AG04450 (cell line): ENCODE measurements around the gene UGGT1. TPM values are rescaled to one million over a fixed set of nuclear protein-coding genes. Genes with fewer than 3 reads are reported as not detected.

Experiments
- CTCF ChIA-PET: fragments of 300-600, 350-600 bp; formaldehyde crosslinking; extraction: SDS; loops from one replicate; lab custom pipeline; 2022; ENCODE audit warnings: antibody characterized with exemption, inconsistent platforms; lab: Charles Lee
- POLR2A ChIA-PET: fragments of 350-600 bp; formaldehyde crosslinking; extraction: SDS; loops from one replicate; lab custom pipeline; 2021; ENCODE audit warnings: antibody characterized with exemption, inconsistent platforms; lab: Yijun Ruan, JAX
- DNase-seq: peaks from one replicate; pipeline ENCODE4 v3.0.0-alpha.2; 2011; ENCODE audit warnings: low read depth, low spot score
- H3K27ac ChIP-seq: one replicate; pipeline ENCODE4 v1.5.1; 2012; ENCODE audit warnings: low read depth, low read length, control low read depth
- H3K27me3 ChIP-seq: one replicate; pipeline ENCODE4 v1.6.0; 2012; ENCODE audit warnings: low read length; ENCODE audit not compliant: control insufficient read depth, insufficient read depth
- H3K4me3 ChIP-seq: 2 replicates; pipeline ENCODE4 v1.5.1; 2011; ENCODE audit warnings: mild to moderate bottlenecking, low read depth, low read length, control low read depth
- H3K9me3 ChIP-seq: 2 replicates; pipeline ENCODE4 v1.5.1; 2012; ENCODE audit warnings: low read length; ENCODE audit not compliant: control insufficient read depth, insufficient read depth
- polyA plus RNA-seq: library from polyadenylated mRNA; depleted of rRNA; stranded (reverse); fragments of >200 nt; gene quantifications from 2 replicates; pipeline ENCODE4 v1.2.3, GENCODE V29; 2011
- TF ChIP-seq, protein P1 (sequence below): IDR thresholded peaks from 2 replicates; pipeline ENCODE4 v1.5.1; 2011; ENCODE audit warnings: low read depth, low read length, control low read depth, inconsistent platforms

Gene UGGT1
- polyA plus RNA-seq, 1 experiment, result 61.4 TPM

- no peaks in the 10 kb centered on the region for H3K9me3 ChIP-seq
- ChIA-PET CTCF (no interaction called here), POLR2A (no interaction called here)
- DNase-seq, result peak; percentile 21
- no peaks in the 10 kb centered on the region for H3K27me3 ChIP-seq
- TF ChIP-seq, protein P1, sequence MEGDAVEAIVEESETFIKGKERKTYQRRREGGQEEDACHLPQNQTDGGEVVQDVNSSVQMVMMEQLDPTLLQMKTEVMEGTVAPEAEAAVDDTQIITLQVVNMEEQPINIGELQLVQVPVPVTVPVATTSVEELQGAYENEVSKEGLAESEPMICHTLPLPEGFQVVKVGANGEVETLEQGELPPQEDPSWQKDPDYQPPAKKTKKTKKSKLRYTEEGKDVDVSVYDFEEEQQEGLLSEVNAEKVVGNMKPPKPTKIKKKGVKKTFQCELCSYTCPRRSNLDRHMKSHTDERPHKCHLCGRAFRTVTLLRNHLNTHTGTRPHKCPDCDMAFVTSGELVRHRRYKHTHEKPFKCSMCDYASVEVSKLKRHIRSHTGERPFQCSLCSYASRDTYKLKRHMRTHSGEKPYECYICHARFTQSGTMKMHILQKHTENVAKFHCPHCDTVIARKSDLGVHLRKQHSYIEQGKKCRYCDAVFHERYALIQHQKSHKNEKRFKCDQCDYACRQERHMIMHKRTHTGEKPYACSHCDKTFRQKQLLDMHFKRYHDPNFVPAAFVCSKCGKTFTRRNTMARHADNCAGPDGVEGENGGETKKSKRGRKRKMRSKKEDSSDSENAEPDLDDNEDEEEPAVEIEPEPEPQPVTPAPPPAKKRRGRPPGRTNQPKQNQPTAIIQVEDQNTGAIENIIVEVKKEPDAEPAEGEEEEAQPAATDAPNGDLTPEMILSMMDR, result no peak
- H3K27ac ChIP-seq, result peak overlapping the region; percentile 54
- no peak overlapping the region; the same call in 1 of the 2 replicates for H3K4me3 ChIP-seq
Measured at GRCh38 chr2:128196471-128196931, 105.5 kb downstream of the UGGT1 start.

- ChIA-PET CTCF (no interaction called here), POLR2A (no interaction called here)
- TF ChIP-seq, protein P1, result no peak
- Histone ChIP-seq H3K27me3 (no peaks in the 10 kb centered on the region), H3K4me3 (no peak overlapping the region), H3K9me3 (no peaks in the 10 kb centered on the region), H3K27ac (no peak overlapping the region)
- DNase-seq, result no peak
Measured at GRCh38 chr2:128197059-128197458, 106.1 kb downstream of the UGGT1 start.

DNA sequence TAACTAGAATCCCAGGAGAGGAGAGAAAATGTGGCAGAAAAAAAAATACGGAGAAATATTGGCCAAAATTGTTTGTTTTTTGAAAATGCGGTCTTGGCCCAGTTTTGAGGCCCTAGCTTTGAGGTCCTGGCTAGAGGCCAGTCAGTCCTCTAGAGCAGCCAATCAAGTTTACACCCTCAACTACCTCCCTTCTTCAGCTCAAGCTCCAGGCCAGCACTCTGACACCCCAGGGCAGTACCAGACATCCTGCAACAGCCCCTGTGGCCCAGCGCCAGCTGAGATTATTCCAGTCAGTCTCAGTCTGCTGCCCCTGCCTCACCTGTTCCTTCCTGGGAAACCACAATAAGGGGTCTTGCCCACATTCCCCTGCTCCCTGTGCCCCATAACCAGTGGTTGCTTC is 107.7 kb downstream of the UGGT1 start:
- DNase-seq, result no peak
- POLR2A ChIA-PET, result no interaction called here
- no peaks in the 10 kb centered on the region for H3K9me3 ChIP-seq
- TF ChIP-seq, protein P1, result no peak
- H3K4me3 ChIP-seq, result no peak overlapping the region
- no peak overlapping the region for H3K27ac ChIP-seq
- CTCF ChIA-PET, result no interaction called here
- no peaks in the 10 kb centered on the region for H3K27me3 ChIP-seq

GRCh38 chr2:128199141-128199540 is 108.1 kb downstream of the UGGT1 start:
- no peak overlapping the region for H3K4me3 ChIP-seq
- DNase-seq, result no peak
- no peaks in the 10 kb centered on the region for H3K27me3 ChIP-seq
- POLR2A ChIA-PET, result no interaction called here
- CTCF ChIA-PET, result no interaction called here
- no peaks in the 10 kb centered on the region for H3K9me3 ChIP-seq
- TF ChIP-seq, protein P1, result no peak
- H3K27ac ChIP-seq, result no peak overlapping the region

DNA sequence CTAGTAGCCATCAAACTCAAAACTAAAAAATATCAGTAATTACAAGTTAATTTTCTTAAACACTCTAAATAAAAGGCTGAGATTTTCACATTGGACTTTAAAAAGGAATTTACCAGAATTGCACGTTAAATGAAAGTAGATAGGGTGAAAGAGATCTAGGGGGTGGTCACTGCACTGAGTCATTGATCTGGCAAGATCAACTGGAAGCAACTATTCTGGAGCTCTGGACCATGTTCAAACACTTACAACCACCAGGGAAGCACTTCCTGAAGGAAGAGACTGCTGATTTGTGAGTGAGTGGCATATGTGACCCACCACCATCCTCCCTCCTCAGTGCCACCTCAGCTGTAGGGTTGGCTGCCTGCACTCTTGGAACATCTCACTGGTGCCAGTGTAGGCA is 111.8 kb downstream of the UGGT1 start:
- ChIA-PET CTCF (no interaction called here), POLR2A (no interaction called here)
- Histone ChIP-seq H3K4me3 (no peak overlapping the region), H3K9me3 (peaks cover 6% of the 10 kb centered on the region), H3K27me3 (no peaks in the 10 kb centered on the region), H3K27ac (no peak overlapping the region)
- DNase-seq, result no peak
- TF ChIP-seq, protein P1, result no peak
